Cardiac fibroblast (primary cell): Measurements from ENCODE around the gene CFAP61.

ENCODE experiments used
- DNase-seq, 2 donors: peaks; one replicate each; pipeline versions ENCODE4 v3.0.0 to v3.0.0-alpha.2; 2010; ENCODE audit warnings: low read depth in 2 of 2
- H3K4me3 ChIP-seq, 2 donors: replicated peaks in 1 of 2; 1 replicate in 1 of 2; 2 replicates in 1 of 2; pipeline ENCODE4 v1.5.1; 2011; ENCODE audit warnings: low read depth in 2 of 2, low read length in 2 of 2, mild to moderate bottlenecking in 2 of 2, moderate library complexity in 1 of 2
- CTCF ChIP-seq: IDR thresholded peaks from one replicate; pipeline ENCODE4 v1.5.1; 2011; ENCODE audit warnings: low read depth, mild to moderate bottlenecking, low read length, inconsistent platforms

CFAP61 gene

GRCh38 chr20:20331817-20332216 is 279.5 kb downstream of the CFAP61 start:
- no peak overlapping the region for H3K4me3 ChIP-seq
- TF ChIP-seq CTCF: no peak
- DNase-seq: no peak

GRCh38 chr20:20333866-20334265 is 281.5 kb downstream of the CFAP61 start:
- DNase-seq: no peak
- TF ChIP-seq CTCF: no peak
- no peak overlapping the region for H3K4me3 ChIP-seq

GRCh38 chr20:20334489-20334888 is 282.2 kb downstream of the CFAP61 start:
- no peak for DNase-seq
- no peak overlapping the region for H3K4me3 ChIP-seq
- TF ChIP-seq CTCF: no peak

- no peak for DNase-seq
- no peak overlapping the region for H3K4me3 ChIP-seq
- no peak for TF ChIP-seq CTCF
These were observed 285.9 kb downstream of the CFAP61 start for GRCh38 chr20:20338133-20338730.

GRCh38 chr20:20340443-20340842 is 288.1 kb downstream of the CFAP61 start:
- H3K4me3 ChIP-seq: no peak overlapping the region
- no peak for DNase-seq
- TF ChIP-seq CTCF: no peak

GRCh38 chr20:20341371-20341770 is 289.0 kb downstream of the CFAP61 start:
- DNase-seq: no peak
- H3K4me3 ChIP-seq: no peak overlapping the region
- TF ChIP-seq CTCF: no peak

- no peak overlapping the region for H3K4me3 ChIP-seq
- no peak for TF ChIP-seq CTCF
- no peak for DNase-seq
These were observed 289.7 kb downstream of the CFAP61 start for GRCh38 chr20:20342066-20342465.
